ENCODE results near the gene ZNF184.

- no peak for TF ChIP-seq CEBPB (IDR thresholded peaks at IDR 0.05; ENCODE audit: low read depth, low read length)
- no peak for TF ChIP-seq MXI1 (IDR thresholded peaks at IDR 0.05; ENCODE audit: borderline replicate concordance, low read depth, low read length)
- TF ChIP-seq CTCF (conservative IDR thresholded peaks at IDR 0.05; ENCODE audit: low read depth, low read length) = no peak
- TF ChIP-seq ELK1 (IDR thresholded peaks at IDR 0.05; ENCODE audit: borderline replicate concordance, low read depth, low read length) = no peak
- no peak for TF ChIP-seq USF2 (IDR thresholded peaks at IDR 0.05; ENCODE audit: low read depth, low read length)
- no peak for TF ChIP-seq RFX5 (IDR thresholded peaks at IDR 0.05; ENCODE audit: low read depth, low read length)
- TF ChIP-seq SMC3 (IDR thresholded peaks at IDR 0.05; ENCODE audit: low read depth, low read length) = no peak
- TF ChIP-seq BHLHE40 (IDR thresholded peaks at IDR 0.05; ENCODE audit: low read depth, low read length) = no peak
- TF ChIP-seq POLR2A (IDR thresholded peaks at IDR 0.05; ENCODE audit: low read depth, low read length) = no peak
- TF ChIP-seq RCOR1 (IDR thresholded peaks at IDR 0.05; ENCODE audit: insufficient replicate concordance, low read length) = no peak
Measured at GRCh38 chr6:27419363-27419762, 53.5 kb downstream of the ZNF184 start.

Measured in IMR-90 (cell line).